Measurements from ENCODE around the gene ALK.

ALK gene

DNA sequence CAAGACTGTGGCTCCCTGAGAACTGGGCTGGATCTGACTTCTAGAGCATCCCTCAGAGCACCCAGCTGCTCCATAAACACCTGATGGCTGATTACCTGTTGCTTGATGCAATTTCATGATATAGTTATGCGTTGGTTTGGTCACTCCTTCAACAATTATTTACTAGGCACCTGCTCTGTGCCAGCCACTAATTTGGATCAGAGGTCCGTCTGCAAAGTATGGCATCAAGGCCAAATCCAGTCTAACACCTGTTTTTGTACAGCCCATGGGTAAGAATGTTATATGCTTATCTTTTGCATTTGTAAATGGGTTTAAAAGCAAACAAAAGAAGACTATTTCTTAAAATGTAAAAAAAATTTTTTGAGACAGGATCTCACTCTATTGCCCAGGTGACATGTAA, 348.2 kb downstream of the ALK start:
- TF ChIP-seq, protein P1, sequence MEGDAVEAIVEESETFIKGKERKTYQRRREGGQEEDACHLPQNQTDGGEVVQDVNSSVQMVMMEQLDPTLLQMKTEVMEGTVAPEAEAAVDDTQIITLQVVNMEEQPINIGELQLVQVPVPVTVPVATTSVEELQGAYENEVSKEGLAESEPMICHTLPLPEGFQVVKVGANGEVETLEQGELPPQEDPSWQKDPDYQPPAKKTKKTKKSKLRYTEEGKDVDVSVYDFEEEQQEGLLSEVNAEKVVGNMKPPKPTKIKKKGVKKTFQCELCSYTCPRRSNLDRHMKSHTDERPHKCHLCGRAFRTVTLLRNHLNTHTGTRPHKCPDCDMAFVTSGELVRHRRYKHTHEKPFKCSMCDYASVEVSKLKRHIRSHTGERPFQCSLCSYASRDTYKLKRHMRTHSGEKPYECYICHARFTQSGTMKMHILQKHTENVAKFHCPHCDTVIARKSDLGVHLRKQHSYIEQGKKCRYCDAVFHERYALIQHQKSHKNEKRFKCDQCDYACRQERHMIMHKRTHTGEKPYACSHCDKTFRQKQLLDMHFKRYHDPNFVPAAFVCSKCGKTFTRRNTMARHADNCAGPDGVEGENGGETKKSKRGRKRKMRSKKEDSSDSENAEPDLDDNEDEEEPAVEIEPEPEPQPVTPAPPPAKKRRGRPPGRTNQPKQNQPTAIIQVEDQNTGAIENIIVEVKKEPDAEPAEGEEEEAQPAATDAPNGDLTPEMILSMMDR (IDR thresholded peaks at IDR 0.05; ENCODE audit: extremely low read depth, missing control alignments) = no peak
- no peak for DNase-seq (ENCODE audit: low spot score)

DNA sequence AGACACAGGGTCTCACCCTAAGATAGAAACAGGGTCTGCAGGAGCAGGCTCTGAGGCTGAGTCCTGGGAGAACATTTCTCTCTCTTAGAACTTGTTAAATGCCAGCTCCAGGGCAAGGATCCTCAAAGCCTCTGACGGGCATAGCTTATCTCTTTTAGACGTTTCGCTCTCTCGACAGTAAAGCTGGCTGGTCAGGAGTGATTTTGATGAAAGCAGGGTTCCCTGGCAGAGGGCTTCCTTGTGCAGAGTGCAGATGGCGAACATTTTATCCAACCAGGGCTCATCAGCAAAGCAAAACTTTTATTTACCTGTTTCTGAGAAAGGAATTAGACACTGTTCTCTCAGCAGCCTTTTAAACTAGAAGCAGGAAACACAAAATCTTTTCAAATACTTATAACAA, 350.8 kb downstream of the ALK start:
- no peak for DNase-seq (ENCODE audit: low spot score)
- TF ChIP-seq, protein P1 (IDR thresholded peaks at IDR 0.05; ENCODE audit: extremely low read depth, missing control alignments) = no peak

DNA sequence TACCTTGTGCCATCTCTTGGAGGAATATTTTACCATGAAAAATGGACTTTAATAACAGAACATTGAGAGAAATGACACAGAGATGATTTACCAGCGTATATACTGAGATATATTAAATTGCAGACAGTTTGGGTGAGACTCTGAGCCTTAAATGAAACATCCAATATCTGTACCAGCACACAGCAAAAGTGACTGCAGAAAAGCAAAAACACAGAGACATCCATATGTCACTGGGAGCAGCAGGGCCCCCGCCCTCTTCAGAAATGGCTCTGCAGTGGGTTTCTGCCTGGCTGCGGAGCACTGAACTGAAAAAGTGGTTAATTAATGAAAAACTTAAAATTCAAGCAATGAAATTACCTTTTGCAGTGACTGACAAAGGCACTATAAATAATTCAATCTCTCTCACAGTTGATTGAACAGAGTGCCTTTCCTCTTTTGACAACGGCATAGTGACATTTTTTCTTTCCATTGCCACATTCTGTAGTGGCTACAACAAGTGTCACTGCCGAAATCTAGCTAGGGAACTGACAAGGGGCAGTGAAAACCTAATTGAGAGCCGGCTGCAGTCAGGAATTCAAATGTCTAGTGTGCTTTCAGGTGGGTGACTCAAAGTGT, 353.4 kb downstream of the ALK start:
- DNase-seq (ENCODE audit: low spot score) = no peak
- TF ChIP-seq, protein P1 (IDR thresholded peaks at IDR 0.05; ENCODE audit: extremely low read depth, missing control alignments) = no peak

DNA sequence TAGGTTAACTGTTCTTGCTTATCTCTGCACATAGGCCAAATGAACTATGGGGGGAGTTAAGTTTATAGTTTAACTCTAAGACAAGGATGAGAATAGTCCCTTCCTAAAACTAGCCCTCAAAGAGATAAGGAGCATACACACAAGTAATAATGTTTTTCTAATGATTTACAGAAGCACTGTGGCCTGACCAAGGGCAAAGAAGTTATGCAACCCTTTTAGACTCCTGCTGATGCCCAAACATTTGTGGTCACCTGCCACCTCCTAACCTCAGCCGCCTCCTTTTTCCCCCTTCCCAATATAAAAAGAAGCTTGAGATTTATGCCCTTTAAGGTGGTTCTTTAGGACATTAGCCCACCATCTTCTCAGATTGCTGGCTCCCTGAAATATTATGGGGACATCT, 357.7 kb downstream of the ALK start:
- TF ChIP-seq, protein P1 (IDR thresholded peaks at IDR 0.05; ENCODE audit: extremely low read depth, missing control alignments) = no peak
- DNase-seq (ENCODE audit: low spot score) = no peak

DNA sequence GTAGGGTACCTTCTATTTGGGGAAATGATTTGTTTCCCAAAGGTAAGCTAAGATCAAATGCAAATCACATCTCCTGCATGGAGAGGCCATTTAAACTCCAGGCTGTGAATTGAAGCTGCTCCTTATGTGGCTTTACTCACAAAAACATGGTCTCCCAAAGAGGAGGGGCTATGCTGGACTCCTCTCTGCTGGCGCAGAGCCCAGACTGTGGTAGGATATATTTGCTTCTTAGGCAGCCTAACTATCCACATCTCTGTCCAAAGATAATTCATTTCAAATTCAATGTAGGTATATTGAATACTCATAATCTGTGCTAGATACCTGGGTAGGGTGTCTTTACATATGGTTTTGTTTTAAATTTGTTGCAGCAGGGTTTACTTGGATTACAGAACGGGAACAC, 358.5 kb downstream of the ALK start:
- TF ChIP-seq, protein P1 (IDR thresholded peaks at IDR 0.05; ENCODE audit: extremely low read depth, missing control alignments) = no peak
- no peak for DNase-seq (ENCODE audit: low spot score)

DNA sequence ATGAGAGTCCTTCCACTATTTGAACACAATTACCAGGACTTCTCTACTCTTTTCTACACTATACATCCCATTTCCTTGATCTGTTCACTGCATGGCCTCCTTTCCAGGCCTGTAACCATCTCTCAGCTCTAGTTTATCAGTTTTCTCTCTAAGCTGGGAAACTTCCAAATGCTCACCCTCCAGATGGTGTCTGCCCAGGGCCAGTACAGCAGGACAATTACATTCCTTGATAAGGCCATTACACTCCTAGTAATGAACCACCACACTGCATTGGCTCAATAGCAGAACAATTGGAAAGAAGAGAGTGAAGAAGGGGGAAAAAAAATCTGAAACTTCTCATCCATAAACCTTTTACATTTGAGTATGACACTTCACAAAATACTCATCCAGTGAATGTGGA, 359.1 kb downstream of the ALK start:
- no peak for DNase-seq (ENCODE audit: low spot score)
- TF ChIP-seq, protein P1 (IDR thresholded peaks at IDR 0.05; ENCODE audit: extremely low read depth, missing control alignments) = no peak

DNA sequence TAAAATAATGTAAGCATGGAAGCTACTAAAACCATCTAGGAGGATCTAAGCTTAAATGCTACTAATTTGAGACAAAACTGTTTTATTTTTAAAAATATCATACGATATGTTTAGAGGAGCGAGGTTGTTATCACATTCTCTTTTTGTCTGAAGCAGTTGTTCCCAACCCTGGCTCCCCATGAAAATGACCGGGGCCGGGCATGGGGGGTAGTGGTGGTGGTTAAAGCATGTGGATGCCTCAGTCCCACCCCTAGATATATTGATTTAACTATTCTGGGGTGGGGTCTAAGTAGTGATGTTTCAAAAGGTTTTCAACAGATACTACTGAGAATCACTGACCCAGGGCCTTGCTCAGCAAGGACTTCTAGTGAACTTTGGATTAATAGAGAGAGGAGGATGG, 359.8 kb downstream of the ALK start:
- TF ChIP-seq, protein P1 (IDR thresholded peaks at IDR 0.05; ENCODE audit: extremely low read depth, missing control alignments) = no peak

More for the DNA sequence above, 359.8 kb downstream of the ALK start:
- DNase-seq (ENCODE audit: low spot score) = no peak

Data from GM20000 (cell line).